Measurements from ENCODE around the gene GRB10.
"Not testable (repeated sequence)": the region's sequence is repeated elsewhere in the genome, so short reads cannot be mapped to it uniquely, and the experiment has no call there.

Gene GRB10

DNA sequence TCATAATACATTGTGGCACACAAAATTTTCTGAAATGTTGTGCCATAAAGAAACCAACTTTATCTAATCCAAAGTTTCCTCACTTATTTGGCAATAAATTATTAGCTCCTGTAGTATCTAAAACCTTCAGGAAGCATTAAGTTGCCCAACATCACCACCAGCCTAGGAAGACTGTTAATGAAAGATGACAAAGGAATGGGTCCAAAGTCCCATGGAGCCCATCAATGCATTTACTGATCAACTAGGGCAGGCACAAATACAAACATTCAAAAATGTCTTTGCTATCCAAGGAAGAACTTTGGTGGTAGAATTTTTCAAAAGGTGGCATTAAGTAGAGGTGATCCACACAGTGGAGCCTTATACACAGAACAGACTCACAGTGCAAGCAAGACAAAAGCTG is 4.5 kb downstream of the GRB10 start:
- DNase-seq, result no peak

DNA sequence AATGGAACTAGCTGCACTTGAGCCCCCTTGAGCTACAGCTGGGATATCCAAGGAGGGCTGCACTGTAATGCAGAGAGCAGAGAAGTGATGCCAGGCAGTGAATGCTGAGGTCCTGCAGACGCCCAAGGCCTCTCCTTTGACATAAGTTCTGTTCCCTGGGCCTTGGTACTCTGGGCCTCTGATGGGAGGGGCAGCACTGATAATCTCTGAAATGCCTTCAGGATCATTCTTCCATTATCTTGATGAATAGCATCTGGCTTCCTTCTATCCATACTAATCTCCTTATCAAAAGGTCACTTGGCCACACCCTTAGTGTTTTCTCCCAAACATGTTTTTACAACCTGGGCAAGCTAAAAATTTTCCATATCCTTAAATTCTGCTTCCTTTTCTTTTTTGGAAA is 6.9 kb downstream of the GRB10 start:
- no peak for DNase-seq

DNA sequence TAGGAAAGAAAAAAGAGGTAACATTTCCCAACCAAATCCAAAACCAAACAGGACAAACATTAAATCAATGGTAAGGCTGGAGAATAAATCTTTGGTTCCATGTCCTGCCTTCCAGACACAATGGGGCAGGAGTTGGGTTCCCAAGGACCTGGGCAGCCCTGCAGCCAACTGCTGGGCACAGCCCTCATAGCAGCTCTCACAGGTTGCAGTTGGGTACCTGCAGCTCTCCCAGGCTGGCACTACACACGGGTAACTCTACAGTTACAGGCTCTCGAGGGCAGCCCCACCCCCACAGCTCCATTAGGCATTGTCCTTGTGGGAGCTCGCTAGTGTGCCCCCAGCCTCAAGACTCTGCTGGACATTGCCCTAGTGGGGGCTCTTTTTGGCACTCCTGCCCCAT is 7.5 kb downstream of the GRB10 start:
- no peak for DNase-seq

DNA sequence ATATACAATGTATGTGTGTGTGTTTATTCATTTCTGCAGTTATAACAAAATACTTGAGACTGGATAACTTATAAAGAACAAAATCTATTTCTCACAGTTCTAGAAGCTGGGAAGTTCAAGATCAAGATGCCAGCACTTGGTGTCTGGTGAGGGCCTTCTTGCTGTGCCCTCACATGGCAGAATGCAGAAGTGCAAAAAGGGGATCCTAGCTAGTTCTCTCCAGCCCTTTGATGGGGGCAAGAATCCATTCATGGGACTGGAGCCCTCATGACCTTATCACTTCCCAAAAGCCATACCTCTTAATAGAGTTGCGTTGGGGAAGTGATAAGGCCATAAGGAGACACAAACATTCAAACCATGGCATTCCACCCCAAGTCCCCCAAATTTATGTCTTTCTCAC is 8.4 kb downstream of the GRB10 start:
- DNase-seq, result no peak

DNA sequence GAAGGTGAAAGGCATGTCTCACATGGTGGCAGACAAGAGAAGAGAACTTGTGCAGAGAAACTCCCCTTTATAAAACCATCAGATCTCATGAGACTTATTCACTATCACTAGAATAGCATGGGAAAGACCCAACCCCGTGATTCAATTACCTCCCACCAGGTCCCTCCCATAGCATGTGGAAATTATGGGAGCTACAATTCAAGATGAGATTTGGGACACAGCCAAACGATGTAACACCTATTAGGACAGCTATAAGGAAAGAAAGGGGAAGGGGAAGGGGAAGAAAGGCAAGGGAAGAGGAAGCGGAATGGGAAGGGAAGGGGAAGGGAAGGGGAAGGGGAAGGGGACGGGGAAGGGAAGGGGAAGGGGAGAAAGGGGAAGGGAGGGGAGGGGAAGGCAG is 9.6 kb downstream of the GRB10 start:
- DNase-seq, result not testable (repeated sequence)

DNA sequence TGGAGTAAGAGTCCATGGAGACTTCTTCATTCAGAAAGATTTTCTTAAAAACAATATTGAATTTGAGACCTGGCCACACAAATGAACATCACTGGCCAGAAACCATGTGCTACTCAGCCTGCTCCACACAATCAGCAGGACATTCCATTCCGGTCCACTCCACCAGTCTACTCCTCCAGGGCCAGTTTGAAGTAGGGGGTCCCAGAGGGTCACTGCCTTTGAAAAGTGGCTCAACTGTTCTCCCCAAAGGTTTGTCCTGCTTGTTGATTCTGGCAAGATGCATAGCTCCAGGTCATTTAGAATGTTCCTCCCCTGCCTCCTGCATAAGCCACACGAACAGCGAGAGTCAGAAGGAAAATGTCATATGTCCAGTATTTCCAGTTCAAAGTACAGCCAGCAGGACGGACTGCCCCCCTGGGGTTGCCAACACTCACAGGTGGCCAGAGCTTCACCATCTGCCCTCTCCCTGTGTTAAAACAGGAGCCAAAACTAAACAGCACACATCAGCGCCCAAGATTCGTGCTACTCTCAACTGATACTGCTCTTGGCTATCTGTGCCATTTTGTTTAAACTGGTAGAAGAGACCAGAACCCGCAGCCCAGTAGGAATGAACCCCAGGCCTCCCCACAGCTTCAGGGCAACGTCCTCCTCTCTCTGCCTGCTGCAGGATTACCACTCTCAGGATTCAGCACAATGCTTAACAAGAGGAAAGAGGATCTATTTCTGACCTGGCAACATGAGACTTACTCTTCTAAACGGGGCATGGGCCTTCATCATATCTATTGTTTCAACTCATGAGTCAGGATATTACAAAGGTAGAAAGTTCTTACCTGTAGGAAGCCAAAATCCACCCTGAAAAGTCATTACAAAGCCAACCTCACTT is 11.3 kb downstream of the GRB10 start:
- no peak for DNase-seq

DNA sequence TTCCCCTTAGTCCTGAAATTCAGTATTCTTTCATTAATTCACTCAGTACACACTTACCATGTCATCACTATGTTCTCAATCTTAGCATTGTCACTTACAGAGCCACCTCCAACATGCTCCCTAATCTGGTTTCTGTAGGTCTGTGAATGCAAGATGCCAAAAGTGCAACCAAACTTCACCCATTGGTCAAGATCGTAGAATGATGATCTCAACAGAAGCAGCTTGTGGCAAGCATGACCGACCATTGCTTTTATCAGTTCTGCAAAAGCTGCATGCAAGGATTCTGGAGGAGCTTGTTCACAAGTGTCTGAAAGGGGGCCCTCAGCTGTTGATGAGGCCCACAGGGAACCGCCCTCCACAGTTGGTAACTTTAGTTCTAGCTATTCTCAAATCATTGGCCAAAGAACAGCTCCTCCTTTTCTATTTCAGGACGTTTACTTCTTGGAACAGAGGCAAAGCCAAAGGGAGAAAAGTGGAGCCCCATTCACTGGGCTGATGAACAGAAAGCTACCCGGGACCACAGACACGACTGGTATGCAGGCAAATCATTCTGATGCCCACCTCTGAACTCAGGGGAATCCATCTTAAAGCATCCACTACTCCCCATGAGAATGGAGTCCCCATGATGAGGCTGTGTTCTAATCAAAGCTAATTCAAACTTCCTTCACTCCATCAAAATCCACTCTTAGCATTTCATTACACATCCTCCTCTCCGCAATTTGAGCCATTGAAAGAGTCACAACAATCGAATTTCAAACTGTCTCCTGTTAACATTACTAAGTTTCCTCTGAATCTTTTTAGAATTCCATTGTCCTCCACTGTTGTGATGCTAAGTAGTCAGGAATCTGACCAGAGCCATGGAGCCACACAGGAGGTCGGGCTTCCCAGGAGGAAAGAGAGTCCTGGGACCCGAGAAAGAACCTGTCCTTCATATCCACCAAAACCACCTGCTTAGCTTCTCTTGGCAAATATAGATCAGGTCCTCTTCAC is 13.9 kb downstream of the GRB10 start:
- no peak for DNase-seq

DNA sequence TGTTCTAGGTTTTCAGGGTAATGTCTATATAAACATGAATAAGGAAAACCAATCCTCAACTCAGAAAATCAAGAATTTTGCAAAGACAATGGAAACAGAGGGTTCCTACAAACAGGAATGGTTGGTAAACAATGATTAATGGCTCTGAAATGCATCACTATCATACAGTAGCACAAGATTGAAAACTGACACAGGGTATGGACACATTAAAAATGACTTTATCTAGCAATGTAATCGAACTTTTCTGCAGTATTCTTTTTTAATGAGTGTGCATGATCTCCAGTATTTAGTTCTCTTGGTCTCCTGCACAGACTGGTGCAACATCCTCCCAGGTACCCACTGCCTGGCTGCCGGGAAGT is 15.9 kb downstream of the GRB10 start:
- DNase-seq, result no peak

DNA sequence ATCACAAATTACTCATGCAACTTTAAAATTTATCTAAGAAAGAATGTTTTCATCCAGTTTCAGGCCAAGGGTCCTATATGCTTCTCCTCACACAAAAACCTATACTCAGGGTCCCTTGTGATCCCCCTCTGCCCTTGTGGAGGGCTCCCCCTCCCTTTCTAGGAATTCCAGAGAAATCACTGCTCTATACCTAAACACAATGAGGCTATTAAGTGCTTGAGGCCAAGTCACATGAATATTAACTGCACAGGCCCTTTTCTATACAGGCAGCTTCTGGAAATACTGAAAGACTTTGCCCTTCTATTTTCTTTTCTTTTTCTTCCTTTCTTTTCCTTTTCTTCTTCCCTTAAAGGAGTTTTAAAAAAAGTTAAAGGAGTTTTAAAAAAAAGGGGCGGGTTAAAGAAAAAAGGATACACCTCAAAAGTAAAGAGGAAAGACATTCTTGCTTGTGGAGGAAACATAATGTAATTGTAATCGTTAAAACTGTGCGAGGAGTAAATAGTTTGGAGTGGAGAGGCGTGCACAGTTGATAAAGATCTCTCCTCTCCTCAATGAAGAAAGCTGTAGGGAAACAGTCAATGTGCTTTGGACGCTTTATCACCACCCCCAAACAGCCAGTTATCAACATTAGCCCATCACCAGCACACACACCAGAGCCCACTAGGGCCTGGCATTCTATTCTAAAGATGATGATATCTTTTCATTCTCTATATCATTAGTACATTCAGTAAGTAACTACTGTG is 16.4 kb downstream of the GRB10 start:
- DNase-seq, result no peak

DNA sequence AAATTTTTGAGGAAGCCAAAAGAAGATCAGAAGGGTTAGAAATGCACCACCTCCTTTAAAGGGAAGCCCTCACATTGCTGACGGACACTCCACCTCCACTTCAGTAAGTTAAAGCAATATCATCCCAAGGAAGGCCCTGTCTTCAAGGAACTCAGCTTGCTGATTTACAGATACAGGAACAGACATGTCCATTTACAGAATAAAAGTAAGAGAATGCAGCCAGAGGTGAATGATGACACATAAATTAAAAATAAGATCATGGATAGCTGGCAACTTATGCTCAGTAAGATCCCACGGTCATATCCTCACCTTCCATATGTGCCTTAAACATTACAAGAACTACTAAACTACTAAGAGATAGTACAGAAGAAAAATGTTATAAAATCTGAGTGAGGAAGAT is 20.4 kb downstream of the GRB10 start:
- DNase-seq, result no peak

DNA sequence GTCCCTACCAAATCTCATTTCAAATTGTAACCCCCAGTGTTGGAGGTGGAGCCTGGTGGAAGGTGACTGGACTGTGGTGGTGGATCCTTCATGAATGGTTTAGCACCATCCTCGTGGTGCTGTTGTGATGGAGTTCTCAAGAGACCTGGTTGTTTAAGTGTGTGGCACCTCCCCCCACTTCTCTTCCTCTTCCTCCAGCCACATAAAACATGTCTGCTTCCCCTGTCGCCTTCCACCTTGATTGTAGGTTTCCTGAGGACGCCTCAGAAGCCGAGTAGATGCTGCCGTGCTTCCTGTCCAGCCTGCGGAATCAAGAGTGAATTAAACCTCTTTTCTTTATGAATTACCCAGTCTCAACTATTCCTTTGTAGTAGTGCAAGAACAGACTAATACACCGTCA is 21.0 kb downstream of the GRB10 start:
- DNase-seq, result no peak

DNA sequence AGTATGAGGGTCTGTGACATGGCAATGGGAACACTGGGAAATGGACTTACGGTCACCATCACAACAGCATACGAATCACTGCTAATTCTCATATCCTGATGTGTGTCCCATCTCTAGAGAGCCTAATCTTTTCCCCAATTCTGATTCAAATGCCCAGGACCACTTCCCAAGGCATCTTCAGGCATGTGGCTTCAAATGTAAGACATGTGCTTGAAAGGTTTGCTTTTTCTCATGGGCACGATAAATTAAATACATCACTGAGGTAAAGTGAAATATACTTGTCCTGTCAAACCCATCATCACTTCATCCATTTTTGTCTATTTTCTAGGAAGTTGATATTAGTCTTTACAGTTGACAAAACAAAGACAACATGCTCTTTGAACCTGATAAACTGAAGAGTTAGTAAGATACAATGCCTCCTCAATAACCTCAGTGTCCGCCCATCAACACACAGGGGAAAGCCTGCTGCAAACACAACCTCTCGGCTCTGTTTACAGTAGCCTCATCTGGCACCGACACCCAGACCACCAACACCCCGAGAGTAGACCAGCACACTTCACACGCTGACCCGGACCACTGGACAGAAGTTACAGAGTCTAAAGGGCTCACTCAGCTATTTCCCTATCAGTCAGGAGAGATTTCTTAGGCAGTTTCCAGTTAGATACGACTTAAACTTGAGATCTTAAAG is 24.8 kb downstream of the GRB10 start:
- DNase-seq, result no peak

DNA sequence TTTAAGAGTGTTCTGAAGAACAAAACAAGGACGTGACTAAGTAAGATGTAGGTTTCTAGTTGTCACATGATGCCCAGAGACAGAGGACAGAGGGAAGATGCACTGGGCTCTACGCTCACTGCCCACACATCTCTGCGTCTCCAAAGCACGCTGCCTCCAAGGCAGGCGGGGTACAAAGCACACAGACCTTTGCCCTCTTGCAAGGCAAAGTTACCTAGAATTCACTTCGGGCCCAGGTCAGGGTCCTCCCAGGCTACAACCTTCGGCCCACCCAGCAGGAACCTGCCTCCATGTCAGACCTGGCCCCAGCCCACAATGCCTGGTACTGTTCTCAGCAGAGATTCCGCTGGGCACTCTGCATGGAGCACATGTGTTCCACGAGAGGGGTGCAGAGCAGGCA is 26.5 kb downstream of the GRB10 start:
- DNase-seq, result no peak

DNA sequence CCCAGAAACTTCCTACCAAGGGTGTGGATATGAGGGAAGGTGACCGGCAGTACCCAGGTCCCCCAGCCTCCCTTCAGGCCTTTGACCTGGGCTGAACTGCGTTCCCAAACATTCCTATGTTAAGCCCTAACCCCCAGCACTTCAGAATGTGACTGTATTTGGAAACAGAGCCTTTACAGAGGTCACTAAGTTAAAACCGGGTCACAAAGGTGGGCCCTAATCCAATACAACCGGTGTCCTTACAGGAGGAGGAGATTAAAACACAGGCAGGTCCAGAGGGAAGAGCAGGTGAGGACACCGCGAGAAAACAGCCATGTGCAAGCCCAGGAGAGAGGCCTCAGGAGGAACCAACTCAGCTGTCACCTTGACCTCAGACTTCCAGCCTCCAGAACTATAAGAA is 28.0 kb downstream of the GRB10 start:
- no peak for DNase-seq

DNA sequence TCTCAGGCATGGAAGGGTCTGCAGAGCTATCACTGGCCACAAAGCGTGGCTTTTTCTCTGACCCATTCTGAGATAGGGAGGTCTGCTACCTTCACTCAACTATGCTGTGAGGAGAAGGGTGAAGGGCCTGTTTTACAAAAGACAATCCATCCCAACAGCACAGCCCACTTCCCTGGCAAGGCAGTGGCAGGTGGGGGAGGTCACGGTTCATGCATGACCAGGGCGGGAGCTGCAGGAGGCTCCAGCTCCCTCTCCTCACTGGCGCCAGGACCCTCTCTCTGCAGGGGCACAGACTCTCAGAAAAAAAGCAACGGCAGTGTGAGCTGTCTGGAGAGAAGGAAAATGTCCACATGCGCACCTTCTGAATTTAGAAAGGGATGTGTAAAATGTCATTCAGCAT is 28.5 kb downstream of the GRB10 start:
- DNase-seq, result no peak

DNA sequence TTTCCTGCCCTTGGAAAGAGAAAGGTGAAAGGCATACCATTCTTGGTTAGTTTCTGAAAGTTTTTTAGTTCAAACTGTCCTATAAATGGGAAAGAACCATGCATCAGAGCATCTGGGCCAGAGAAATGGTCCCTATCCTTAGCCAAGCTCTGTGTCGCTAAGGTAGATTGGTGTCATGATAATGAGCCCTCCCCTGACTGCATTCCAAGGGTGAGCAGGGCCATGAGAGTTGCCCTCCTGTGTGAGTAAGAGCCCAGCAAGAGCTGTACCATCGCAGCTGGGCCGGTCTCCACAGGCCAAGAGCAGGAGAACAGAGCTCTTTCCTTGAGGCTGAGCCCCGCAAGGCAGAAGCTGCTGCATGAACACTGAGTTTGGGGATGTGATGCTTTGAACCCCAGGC is 30.3 kb downstream of the GRB10 start:
- no peak for DNase-seq

DNA sequence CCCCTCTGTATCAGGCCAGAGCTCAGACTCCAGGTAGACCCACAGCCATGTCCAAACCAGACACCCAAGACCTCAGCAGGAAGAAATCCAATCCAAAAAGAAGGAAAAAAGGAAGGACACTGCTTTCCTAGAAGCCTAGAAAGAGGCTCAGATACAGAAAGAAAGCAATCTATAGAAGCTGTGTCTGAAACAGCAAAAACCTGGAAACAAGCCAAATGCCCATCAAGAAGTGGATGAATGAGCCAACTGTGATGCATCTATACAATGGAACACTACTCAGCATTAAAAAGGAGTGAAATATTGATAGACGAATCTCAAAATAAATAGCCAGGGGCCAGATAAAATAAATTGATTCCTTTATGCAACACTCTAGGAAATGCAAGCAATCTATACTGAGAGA is 31.6 kb downstream of the GRB10 start:
- DNase-seq, result no peak

DNA sequence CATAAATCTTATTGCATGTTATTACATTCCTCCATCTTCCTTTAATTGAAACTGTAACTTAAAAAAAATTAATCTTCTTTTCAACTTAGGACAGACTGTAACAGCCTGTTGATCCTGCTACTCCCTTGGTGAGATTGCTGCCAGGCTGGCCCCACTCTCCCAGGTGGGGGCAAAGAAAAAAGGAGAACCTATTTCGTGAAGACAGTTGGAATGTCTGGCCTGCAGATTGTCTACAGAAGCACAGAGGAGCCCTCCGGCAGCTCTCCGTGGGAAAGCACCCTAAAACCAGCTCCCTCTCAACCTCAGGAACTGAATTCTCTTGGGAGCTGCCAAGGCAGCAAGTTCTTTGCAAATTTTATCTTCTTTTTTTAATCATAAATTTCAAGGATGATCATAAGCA is 32.8 kb downstream of the GRB10 start:
- DNase-seq, result no peak

DNA sequence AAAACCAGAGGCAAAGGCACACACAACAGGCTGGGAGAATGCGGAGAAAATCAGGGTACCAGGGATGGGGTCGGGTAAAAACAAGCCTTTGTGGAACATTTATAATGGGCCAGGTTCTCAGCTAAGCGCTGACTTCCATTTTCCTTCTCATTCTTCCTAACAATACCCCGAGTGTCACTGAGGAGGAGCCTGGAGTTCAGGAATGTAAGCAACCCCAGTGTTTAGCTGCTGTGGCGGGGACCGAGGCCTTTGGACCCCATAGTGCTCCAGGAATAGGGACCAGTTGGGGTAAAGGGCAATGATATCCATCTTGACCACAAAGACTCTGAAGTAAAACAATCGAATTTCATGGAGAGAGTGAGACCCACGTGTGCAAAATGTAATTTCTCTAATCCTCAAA is 34.2 kb downstream of the GRB10 start:
- DNase-seq, result no peak

DNA sequence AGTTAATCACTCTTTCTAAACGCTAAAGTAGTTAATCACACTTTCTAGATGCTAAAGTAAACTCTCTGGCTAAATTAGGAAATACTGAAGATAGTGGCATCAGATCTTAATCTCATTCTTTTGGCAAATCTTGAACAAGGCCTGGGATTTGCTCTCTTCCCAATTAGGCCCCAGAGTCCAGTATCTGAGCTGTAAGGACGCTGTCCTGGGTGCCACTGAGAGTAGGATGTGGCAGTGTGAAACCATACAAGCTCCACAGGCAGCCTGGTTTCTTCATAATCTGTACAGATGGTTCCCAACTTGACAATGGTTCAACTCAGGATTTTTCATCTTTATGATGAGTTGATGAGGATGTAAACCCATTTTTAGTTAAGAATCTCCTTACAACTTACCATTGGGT is 36.9 kb downstream of the GRB10 start:
- DNase-seq, result no peak

DNA sequence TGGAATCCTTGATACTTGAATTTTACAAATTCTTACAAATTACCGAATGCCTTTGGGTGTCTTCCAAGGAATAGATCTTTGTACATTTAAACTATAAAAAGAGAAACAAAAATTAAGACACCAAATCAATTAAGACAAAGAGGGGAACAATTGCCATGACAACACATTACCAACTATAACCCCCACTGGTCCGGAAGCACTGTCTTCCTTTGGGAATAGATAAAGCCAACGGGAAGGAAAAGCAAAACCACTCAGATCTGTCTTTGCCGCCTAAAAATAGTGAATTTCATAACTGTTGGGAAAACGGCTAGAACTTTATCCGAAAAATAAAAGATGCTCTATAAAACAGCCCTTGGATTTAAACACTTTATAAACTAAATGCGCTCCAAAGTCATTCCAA is 37.4 kb downstream of the GRB10 start:
- no peak for DNase-seq

DNA sequence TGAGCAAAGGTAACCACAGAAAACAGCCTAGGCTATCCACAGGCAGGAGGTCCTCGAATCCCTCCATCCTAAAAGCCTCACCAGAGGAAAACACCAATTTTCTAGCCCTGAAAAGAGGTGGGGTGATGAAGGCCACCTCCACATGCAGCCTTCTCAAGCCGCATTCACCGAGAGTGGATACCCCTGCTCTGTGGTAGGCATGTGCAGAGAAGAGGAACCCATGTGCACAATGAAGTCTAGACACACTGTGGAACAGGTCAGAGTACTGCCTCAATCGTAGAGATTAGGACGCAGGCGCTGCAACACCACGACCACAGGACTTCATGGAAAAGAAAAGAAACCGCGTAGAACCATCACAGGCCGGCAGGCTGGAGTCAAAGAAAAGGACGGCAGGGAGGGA is 38.8 kb downstream of the GRB10 start:
- no peak for DNase-seq

DNA sequence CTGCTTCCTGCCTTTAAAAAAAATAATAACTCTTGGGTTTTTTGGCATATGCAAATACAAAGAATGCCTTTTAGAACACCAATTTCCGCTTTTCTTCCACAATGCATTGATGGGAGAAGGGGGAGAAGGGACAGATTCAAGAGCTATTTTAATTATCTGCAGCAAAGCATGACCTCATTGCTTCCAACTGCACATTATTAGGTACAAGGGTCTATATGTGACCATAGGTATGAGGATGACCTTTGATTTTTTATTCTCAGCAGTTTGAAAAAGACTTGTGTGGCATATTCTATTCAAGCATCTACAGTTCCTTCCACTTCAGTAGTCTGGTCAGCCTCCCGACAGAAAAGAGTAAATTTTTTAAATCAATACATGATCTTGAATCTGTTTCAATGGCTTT is 39.7 kb downstream of the GRB10 start:
- DNase-seq, result no peak
